ENCODE results near the gene RIMKLA. TPM values are rescaled to one million over a fixed set of nuclear protein-coding genes. Genes with fewer than 3 reads are reported as not detected.

RIMKLA gene
- total RNA-seq, 1 experiment from 2014 or later = not detected

DNA sequence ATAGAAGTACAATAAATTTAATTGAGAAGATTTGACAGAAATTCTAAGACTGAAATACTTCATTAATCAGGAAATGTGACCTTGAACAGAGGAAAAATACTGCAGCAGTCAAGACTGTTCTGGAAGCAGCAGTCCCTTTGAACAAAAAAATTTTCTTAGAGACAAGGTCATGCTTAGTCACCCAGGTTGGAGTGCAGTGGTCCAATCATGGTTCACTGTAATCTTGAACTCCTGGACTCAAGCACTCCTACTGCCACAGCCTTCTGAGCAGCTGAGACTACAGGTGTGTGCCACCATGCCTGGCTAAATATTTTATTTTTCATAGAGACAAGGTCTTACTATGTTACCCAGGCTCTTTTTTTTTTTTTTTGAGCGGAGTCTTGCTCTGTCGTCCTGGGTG, 80.6 kb downstream of the RIMKLA start:
- H3K9me3 Mint-ChIP-seq (ENCODE audit: unreplicated experiment) = no peaks in the 10 kb centered on the region
- no peak overlapping the region for H3K4me3 Mint-ChIP-seq (ENCODE audit: unreplicated experiment)
- no peaks in the 10 kb centered on the region for H3K27me3 Mint-ChIP-seq (ENCODE audit: insufficient read depth, unreplicated experiment)
- DNase-seq (ENCODE audit: unreplicated experiment) = no peak
- ChIA-PET POLR2A (interaction anchor here (0.8 kb wide), 1 partner anchor 127 kb away, joined by 3 read pairs; no protein-coding TSS in a partner anchor), CTCF (no interaction called here)
- BruUV-seq (replicated peaks) = no TSS peak
- H3K36me3 Mint-ChIP-seq (ENCODE audit: insufficient read depth, unreplicated experiment) = peaks cover 43% of the 10 kb centered on the region
- H3K4me1 Mint-ChIP-seq (ENCODE audit: insufficient read depth, unreplicated experiment) = peaks cover 11% of the 10 kb centered on the region
- no peak overlapping the region for H3K27ac Mint-ChIP-seq (ENCODE audit: low read depth, unreplicated experiment)
- intact Hi-C loops (cut with micrococcal nuclease) = no loop called here
- TF ChIP-seq, protein P1, sequence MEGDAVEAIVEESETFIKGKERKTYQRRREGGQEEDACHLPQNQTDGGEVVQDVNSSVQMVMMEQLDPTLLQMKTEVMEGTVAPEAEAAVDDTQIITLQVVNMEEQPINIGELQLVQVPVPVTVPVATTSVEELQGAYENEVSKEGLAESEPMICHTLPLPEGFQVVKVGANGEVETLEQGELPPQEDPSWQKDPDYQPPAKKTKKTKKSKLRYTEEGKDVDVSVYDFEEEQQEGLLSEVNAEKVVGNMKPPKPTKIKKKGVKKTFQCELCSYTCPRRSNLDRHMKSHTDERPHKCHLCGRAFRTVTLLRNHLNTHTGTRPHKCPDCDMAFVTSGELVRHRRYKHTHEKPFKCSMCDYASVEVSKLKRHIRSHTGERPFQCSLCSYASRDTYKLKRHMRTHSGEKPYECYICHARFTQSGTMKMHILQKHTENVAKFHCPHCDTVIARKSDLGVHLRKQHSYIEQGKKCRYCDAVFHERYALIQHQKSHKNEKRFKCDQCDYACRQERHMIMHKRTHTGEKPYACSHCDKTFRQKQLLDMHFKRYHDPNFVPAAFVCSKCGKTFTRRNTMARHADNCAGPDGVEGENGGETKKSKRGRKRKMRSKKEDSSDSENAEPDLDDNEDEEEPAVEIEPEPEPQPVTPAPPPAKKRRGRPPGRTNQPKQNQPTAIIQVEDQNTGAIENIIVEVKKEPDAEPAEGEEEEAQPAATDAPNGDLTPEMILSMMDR (IDR thresholded peaks at IDR 0.05; ENCODE audit: unreplicated experiment) = no peak

DNA sequence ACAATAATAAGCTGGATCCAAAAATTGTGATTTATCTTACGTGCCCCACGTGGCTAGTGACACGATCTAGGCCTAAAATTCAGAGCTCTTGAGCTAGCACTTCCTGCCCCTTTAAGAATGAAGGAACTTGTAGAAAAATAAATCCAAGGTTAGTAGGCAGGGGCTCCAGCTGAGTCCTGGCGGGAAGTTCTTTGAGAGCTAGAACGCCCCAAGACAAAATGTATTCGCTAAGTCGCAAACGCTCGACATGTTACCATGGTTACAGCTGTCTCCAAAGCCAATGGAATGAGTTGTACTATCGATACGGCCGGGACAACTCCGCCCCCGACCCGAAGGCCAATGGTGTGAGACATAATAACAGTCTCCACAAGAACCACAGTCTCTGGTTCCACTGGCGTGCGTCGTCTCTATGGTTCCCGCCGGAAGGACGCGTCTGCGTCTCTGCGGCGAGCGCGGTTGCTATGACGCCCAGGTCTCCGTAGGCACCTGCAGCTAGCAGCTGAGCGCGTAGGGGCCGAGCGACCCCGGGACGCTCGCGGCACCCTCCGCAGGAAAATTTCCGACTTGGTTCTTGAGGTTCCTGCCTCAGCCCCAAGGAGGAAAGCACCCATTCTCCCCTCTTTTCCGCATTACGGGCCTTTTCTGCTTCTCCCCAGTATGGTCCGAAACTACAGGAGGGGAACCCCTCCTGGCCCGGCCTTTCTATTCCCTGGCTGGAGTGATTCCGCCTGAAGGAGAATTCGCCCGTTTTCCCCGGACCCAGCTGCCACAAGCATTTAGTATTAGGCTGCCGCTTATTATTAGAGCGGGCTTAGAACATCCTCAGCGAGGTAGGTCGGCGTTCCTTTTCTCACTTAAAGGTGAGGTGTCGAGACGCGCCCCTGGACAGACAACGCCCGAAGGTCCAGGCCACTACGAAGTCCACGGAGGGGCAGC, 82.5 kb downstream of the RIMKLA start, which contains the start of gene CCDC30:
Gene CCDC30, plus strand, starts transcription at position 459 of the 936 bp plus-strand sequence. CDS start 17,266 bp downstream, outside the sequence.
- no peaks in the 10 kb centered on the region for H3K9me3 Mint-ChIP-seq (ENCODE audit: unreplicated experiment)
- TF ChIP-seq, protein P1 (IDR thresholded peaks at IDR 0.05; ENCODE audit: unreplicated experiment) = no peak
- peaks cover 36% of the 10 kb centered on the region for H3K36me3 Mint-ChIP-seq (ENCODE audit: insufficient read depth, unreplicated experiment)
- peak within 1 kb of the TSS; percentile 81 for H3K4me3 Mint-ChIP-seq (ENCODE audit: unreplicated experiment)
- BruUV-seq (replicated peaks) = no TSS peak
- ChIA-PET CTCF (interaction anchor here (0.7 to 0.8 kb wide), 3 partner anchors 118 to 1675 kb away, joined by 3 to 4 read pairs (median 3); no protein-coding TSS in a partner anchor), POLR2A (interaction anchor here (0.5 to 2.1 kb wide), 17 partner anchors 11 to 956 kb away, joined by 3 to 11 read pairs (median 4); partner anchors contain the start of genes C1orf50, P3H1 and PPIH)
- peak within 1 kb of the TSS; percentile 89 for H3K27ac Mint-ChIP-seq (ENCODE audit: low read depth, unreplicated experiment)
- intact Hi-C loops (cut with micrococcal nuclease) = loop anchor here (1.0 to 2.0 kb wide), 3 partner anchors 128 to 286 kb away; partner anchors contain the start of gene FOXJ3
- no peaks in the 10 kb centered on the region for H3K27me3 Mint-ChIP-seq (ENCODE audit: insufficient read depth, unreplicated experiment)
- H3K4me1 Mint-ChIP-seq (ENCODE audit: insufficient read depth, unreplicated experiment) = peaks cover 11% of the 10 kb centered on the region
- peak; percentile 99 for DNase-seq (ENCODE audit: unreplicated experiment)

DNA sequence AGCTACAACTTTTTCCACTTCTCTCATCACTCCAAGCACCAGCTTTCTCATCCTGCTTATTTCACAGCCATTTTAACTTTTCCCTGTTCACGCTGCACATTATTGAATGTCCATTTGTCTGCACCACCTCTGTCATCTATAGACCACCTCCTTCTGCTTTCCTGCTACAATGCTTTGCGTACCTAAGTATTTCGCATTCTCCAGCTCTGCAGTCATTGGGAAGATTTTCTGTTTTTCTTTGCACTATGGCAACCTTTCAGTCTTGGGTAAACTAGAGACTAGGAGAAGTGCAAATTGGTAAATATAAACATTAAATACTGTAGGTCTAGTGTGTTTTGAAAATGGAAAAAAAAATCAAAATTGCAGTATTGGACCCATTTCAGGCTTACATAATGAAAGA, 83.3 kb downstream of the RIMKLA start:
- no peak overlapping the region for H3K27ac Mint-ChIP-seq (ENCODE audit: low read depth, unreplicated experiment)
- intact Hi-C loops (cut with micrococcal nuclease) = loop anchor here (1.0 to 2.0 kb wide), 3 partner anchors 129 to 287 kb away; partner anchors contain the start of gene FOXJ3
- peaks cover 34% of the 10 kb centered on the region for H3K36me3 Mint-ChIP-seq (ENCODE audit: insufficient read depth, unreplicated experiment)
- H3K4me1 Mint-ChIP-seq (ENCODE audit: insufficient read depth, unreplicated experiment) = peaks cover 11% of the 10 kb centered on the region
- no peak for DNase-seq (ENCODE audit: unreplicated experiment)
- H3K4me3 Mint-ChIP-seq (ENCODE audit: unreplicated experiment) = peak overlapping the region; percentile 81
- peaks cover 7% of the 10 kb centered on the region for H3K27me3 Mint-ChIP-seq (ENCODE audit: insufficient read depth, unreplicated experiment)
- CTCF ChIA-PET = interaction anchor here (0.8 kb wide), 1 partner anchor 290 kb away, joined by 3 read pairs; no protein-coding TSS in a partner anchor
- H3K9me3 Mint-ChIP-seq (ENCODE audit: unreplicated experiment) = no peaks in the 10 kb centered on the region
- no TSS peak for BruUV-seq (replicated peaks)
- POLR2A ChIA-PET = interaction anchor here (0.5 to 2.1 kb wide), 11 partner anchors 10 to 489 kb away, joined by 3 to 11 read pairs (median 4); partner anchors contain the start of genes C1orf50, P3H1 and PPIH
- TF ChIP-seq, protein P1 (IDR thresholded peaks at IDR 0.05; ENCODE audit: unreplicated experiment) = no peak

DNA sequence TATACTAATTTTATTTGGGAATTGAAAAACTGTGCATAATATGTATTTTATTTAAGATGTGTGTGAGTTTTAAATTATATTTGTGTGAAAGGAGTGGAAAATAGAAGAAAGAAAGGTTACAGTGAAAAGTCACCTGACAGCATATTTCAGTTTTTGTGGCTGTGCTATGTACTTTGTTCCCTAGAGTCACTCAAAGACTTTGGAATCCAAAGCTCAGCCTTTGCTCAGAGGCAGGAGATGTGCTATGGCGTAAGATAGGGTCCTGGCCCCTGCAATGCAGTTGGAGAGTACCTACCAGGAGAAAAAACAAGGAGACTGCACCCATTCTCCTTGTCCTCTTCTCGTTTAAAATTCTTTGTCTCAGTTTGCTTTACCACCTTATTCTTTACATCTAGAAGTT, 85.4 kb downstream of the RIMKLA start:
- CTCF ChIA-PET = interaction anchor here (0.6 kb wide), 1 partner anchor 684 kb away, joined by 3 read pairs; no protein-coding TSS in a partner anchor
- POLR2A ChIA-PET = interaction anchor here (2.1 kb wide), 1 partner anchor 9 kb away, joined by 6 read pairs; no protein-coding TSS in a partner anchor
- Mint-ChIP-seq H3K36me3 (ENCODE audit: insufficient read depth, unreplicated experiment) (peaks cover 14% of the 10 kb centered on the region), H3K9me3 (ENCODE audit: unreplicated experiment) (no peaks in the 10 kb centered on the region), H3K4me3 (ENCODE audit: unreplicated experiment) (no peak overlapping the region), H3K27me3 (ENCODE audit: insufficient read depth, unreplicated experiment) (peaks cover 11% of the 10 kb centered on the region), H3K4me1 (ENCODE audit: insufficient read depth, unreplicated experiment) (peaks cover 11% of the 10 kb centered on the region), H3K27ac (ENCODE audit: low read depth, unreplicated experiment) (no peak overlapping the region)
- no peak for DNase-seq (ENCODE audit: unreplicated experiment)
- BruUV-seq (replicated peaks) = no TSS peak
- TF ChIP-seq, protein P1 (IDR thresholded peaks at IDR 0.05; ENCODE audit: unreplicated experiment) = no peak
- intact Hi-C loops (cut with micrococcal nuclease) = no loop called here
